ENCODE measurements around the gene TEX26.

Gene TEX26

DNA sequence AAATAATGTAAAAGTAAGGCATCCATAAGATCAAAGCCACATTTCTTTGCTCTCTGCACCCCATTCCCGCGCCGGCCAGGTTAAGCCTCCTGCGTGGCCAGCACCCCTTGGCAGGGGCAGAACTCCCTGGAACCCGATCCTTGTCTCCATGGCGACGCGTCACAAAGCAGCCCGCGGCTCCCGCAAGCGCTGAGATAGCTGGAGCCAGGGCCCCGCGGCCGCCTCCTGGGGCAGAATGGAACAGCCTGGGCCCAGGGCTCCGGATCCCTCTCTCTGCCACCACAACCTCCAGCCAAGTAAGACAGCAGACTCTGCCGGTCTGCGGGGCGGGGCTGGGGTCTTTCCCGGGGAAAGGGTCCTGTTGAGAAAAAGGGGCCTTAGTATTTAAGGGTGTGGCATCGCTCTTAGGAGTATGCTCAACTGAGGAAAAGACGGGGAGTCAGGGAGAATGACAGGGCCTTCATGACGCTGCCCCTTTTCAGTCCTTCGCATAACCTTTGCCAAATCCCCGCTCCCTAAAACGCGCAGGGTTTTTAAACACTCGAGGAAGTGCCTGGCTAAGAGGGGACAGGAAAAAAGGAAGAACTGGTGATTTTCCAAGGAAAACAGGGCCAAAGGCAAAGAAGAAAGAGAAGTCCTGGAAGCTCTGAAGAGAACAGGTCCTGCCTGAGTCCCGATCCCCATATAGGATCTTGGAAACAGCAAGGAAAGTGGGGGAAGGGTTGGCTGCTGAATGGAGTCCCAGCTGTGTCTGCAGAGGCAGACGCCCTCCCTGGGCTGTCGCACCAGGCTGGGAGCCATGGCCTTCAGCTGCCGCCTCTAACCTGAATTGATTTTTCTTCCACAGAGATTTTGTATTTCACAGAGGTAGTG, at the start of gene TEX26:
TSS of gene TEX26 (plus strand) at position 176 of the 873 bp plus-strand sequence. CDS start at position 236, 60 bp downstream.
- no peak for DNase-seq (ENCODE audit: low spot score)

- DNase-seq (ENCODE audit: low spot score): no peak
Observed at GRCh38 chr13:30882996-30883766, 49.3 kb upstream of the TEX26 start.

GRCh38 chr13:30884543-30884942, 47.9 kb upstream of the TEX26 start:
- no peak for DNase-seq (ENCODE audit: low spot score)

DNA sequence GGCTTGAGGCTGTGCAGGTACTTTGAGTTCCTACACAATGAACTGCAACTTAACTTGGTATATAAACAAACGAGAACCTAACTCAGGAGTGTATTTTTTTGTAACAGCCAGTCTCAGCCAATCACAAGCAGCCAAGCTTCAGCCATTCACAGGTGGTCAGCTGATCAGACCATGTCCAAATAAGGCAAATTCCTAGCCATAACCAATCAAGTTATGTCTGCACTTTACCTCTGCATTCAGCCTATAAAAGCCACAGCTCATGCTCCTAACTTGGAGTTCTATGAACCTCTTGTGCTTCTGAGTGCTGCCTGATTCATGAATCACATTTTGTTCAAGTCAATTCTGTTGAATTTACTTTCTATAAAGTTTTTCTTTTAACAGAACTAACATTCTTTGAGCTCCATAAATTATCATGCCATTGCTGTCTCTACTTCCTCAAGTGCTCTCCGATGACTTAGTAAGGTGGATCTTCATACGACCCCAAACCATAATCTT, 43.2 kb upstream of the TEX26 start:
- DNase-seq (ENCODE audit: low spot score): no peak

DNA sequence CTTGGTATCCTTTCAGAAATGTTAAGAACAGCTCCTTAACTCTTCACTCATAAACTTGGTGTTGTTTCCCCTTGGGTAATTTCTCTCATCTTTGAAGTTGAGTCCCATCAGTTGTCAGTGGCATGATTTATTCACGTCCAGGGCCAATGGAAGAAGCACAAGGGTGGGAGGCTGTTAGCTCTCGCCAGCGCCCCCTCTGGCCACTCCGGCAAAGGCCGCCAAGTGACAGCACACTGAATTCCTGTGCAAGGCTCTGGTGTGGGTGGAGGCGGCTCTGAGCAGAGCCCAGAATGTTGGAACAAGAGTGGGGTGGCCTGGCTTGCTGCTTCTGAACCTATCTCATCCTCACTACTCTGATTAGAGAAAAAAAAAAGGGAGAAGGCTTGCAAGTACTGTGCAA, 39.5 kb upstream of the TEX26 start:
- DNase-seq (ENCODE audit: low spot score): no peak

- DNase-seq (ENCODE audit: low spot score): no peak
Observed at GRCh38 chr13:30895773-30896172, 36.7 kb upstream of the TEX26 start.

GRCh38 chr13:30898070-30898469, 34.4 kb upstream of the TEX26 start:
- no peak for DNase-seq (ENCODE audit: low spot score)

- no peak for DNase-seq (ENCODE audit: low spot score)
Observed at GRCh38 chr13:30898678-30899241, 33.7 kb upstream of the TEX26 start.

- no peak for DNase-seq (ENCODE audit: low spot score)
Observed at GRCh38 chr13:30900436-30900835, 32.0 kb upstream of the TEX26 start.

- no peak for DNase-seq (ENCODE audit: low spot score)
Observed at GRCh38 chr13:30900952-30901749, 31.3 kb upstream of the TEX26 start.

GRCh38 chr13:30904043-30904442, 28.4 kb upstream of the TEX26 start:
- DNase-seq (ENCODE audit: low spot score): no peak

- DNase-seq (ENCODE audit: low spot score): no peak
Observed at GRCh38 chr13:30905932-30906383, 26.5 kb upstream of the TEX26 start, which contains the start of gene MEDAG. MEDAG (plus strand) TSS chr13:30906271; CDS start chr13:30906516, 245 bp downstream.

- DNase-seq (ENCODE audit: low spot score): no peak
Observed at GRCh38 chr13:30906411-30907051, 25.9 kb upstream of the TEX26 start.

GRCh38 chr13:30907121-30907861, 25.2 kb upstream of the TEX26 start:
- DNase-seq (ENCODE audit: low spot score): no peak

- no peak for DNase-seq (ENCODE audit: low spot score)
Observed at GRCh38 chr13:30908416-30908980, 24.0 kb upstream of the TEX26 start.

GRCh38 chr13:30910676-30911075, 21.8 kb upstream of the TEX26 start:
- no peak for DNase-seq (ENCODE audit: low spot score)

- no peak for DNase-seq (ENCODE audit: low spot score)
Observed at GRCh38 chr13:30915691-30916541, 16.5 kb upstream of the TEX26 start.

GRCh38 chr13:30916991-30917390, 15.5 kb upstream of the TEX26 start:
- no peak for DNase-seq (ENCODE audit: low spot score)
